Measurements from ENCODE around the gene ATP5PO. TPM values are rescaled to one million over a fixed set of nuclear protein-coding genes. Genes with fewer than 3 reads are reported as not detected.

ATP5PO gene
- total RNA-seq, 2 experiments from 2014 or later, result 210 to 227 TPM

GRCh38 chr21:33959680-33960079 lies 44.1 kb upstream of the ATP5PO start:
- no peaks in the 10 kb centered on the region for H4K20me1 ChIP-seq (ENCODE audit: insufficient read depth, low read length)
- H3K9me2 ChIP-seq (ENCODE audit: insufficient read depth, low read length), result no peaks in the 10 kb centered on the region
- no peak for DNase-seq (ENCODE audit: low spot score)
- intact Hi-C loops (cut with micrococcal nuclease; ENCODE audit: unreplicated experiment), result no loop called here
- ChIA-PET POLR2A (interaction anchor here (1.0 to 1.6 kb wide), 5 partner anchors 9 to 22 kb away, joined by 3 to 6 read pairs (median 4); no protein-coding TSS in a partner anchor), CTCF (ENCODE audit: unreplicated experiment) (no interaction called here)
- no peaks in the 10 kb centered on the region for H3K36me3 ChIP-seq (ENCODE audit: insufficient read depth, low read length)
- H3K27ac ChIP-seq (ENCODE audit: low read depth, low read length, poor library complexity, severe bottlenecking), result no peak overlapping the region
- no peak overlapping the region for H3K4me3 ChIP-seq (ENCODE audit: low read depth, low read length, poor library complexity, severe bottlenecking)
- H2AFZ ChIP-seq (ENCODE audit: low read length), result no peak overlapping the region
- BruUV-seq (replicated peaks), result no TSS peak
- no peak for TF ChIP-seq EZH2phosphoT487 (IDR thresholded peaks at IDR 0.05; ENCODE audit: borderline replicate concordance, low read depth, low read length)
- TF ChIP-seq, protein P1, sequence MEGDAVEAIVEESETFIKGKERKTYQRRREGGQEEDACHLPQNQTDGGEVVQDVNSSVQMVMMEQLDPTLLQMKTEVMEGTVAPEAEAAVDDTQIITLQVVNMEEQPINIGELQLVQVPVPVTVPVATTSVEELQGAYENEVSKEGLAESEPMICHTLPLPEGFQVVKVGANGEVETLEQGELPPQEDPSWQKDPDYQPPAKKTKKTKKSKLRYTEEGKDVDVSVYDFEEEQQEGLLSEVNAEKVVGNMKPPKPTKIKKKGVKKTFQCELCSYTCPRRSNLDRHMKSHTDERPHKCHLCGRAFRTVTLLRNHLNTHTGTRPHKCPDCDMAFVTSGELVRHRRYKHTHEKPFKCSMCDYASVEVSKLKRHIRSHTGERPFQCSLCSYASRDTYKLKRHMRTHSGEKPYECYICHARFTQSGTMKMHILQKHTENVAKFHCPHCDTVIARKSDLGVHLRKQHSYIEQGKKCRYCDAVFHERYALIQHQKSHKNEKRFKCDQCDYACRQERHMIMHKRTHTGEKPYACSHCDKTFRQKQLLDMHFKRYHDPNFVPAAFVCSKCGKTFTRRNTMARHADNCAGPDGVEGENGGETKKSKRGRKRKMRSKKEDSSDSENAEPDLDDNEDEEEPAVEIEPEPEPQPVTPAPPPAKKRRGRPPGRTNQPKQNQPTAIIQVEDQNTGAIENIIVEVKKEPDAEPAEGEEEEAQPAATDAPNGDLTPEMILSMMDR (conservative IDR thresholded peaks at IDR 0.05; ENCODE audit: low read length), result no peak
- H3K79me2 ChIP-seq (ENCODE audit: insufficient read depth, low read depth, low read length), result no peaks in the 10 kb centered on the region; the same call in 1 of the 2 replicates
- peaks cover 22% of the 10 kb centered on the region for H3K9me3 ChIP-seq (ENCODE audit: low read length)
- H3K4me2 ChIP-seq (ENCODE audit: low read length), result no peak overlapping the region
- no peaks in the 10 kb centered on the region for H3K4me1 ChIP-seq (ENCODE audit: insufficient read depth, low read length, poor library complexity, severe bottlenecking)

GRCh38 chr21:33954395-33954794 lies 38.8 kb upstream of the ATP5PO start:
- Histone ChIP-seq H3K4me3 (ENCODE audit: low read depth, low read length, poor library complexity, severe bottlenecking) (no peak overlapping the region), H3K27ac (ENCODE audit: low read depth, low read length, poor library complexity, severe bottlenecking) (no peak overlapping the region), H3K9me2 (ENCODE audit: insufficient read depth, low read length) (no peaks in the 10 kb centered on the region), H3K9me3 (ENCODE audit: low read length) (peaks cover 9% of the 10 kb centered on the region), H4K20me1 (ENCODE audit: insufficient read depth, low read length) (no peaks in the 10 kb centered on the region), H2AFZ (ENCODE audit: low read length) (no peak overlapping the region), H3K79me2 (ENCODE audit: insufficient read depth, low read depth, low read length) (no peaks in the 10 kb centered on the region; the same call in 1 of the 2 replicates), H3K4me2 (ENCODE audit: low read length) (no peak overlapping the region), H3K4me1 (ENCODE audit: insufficient read depth, low read length, poor library complexity, severe bottlenecking) (peaks cover 18% of the 10 kb centered on the region), H3K36me3 (ENCODE audit: insufficient read depth, low read length) (no peaks in the 10 kb centered on the region)
- DNase-seq (ENCODE audit: low spot score), result no peak
- ChIA-PET CTCF (ENCODE audit: unreplicated experiment) (no interaction called here), POLR2A (interaction anchor here (0.6 to 1.9 kb wide), 3 partner anchors 18 to 246 kb away, joined by 3 to 5 read pairs (median 4); no protein-coding TSS in a partner anchor)
- intact Hi-C loops (cut with micrococcal nuclease; ENCODE audit: unreplicated experiment), result no loop called here
- no TSS peak for BruUV-seq (replicated peaks)
- TF ChIP-seq EZH2phosphoT487 (IDR thresholded peaks at IDR 0.05; ENCODE audit: borderline replicate concordance, low read depth, low read length), result no peak
- TF ChIP-seq, protein P1 (conservative IDR thresholded peaks at IDR 0.05; ENCODE audit: low read length), result no peak

All from OCI-LY7 (cell line).